GM18858 (cell line): ENCODE measurements around the gene F10.

Source experiments
- ATAC-seq: cut with Tn5 transposase; IDR thresholded peaks from one replicate; pipeline ENCODE4 v1.9.1; 2021; ENCODE audit not compliant: unreplicated experiment

F10 gene

GRCh38 chr13:113190181-113190580, 67.6 kb downstream of the F10 start:
- no peak for ATAC-seq

- ATAC-seq = no peak
Observed at GRCh38 chr13:113192279-113192678, 69.7 kb downstream of the F10 start.

DNA sequence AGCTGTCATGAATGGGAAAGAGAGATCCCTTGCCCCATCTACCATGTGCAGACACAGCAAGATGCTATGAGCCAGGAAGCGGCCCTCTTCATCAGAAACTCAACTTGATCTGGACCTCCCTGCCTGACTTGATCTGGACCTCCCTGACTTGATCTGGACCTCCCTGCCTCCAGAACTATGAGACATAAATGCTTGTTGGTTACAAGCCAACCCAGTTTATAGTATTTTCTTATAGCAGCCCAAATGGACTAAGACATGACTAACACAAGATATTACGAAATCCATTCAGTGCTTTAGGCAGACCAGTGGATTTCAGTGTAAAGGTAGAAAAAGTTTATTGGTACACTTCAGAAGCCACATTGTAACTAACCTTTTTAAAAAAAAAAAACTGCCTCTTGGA, 70.3 kb downstream of the F10 start:
- no peak for ATAC-seq

DNA sequence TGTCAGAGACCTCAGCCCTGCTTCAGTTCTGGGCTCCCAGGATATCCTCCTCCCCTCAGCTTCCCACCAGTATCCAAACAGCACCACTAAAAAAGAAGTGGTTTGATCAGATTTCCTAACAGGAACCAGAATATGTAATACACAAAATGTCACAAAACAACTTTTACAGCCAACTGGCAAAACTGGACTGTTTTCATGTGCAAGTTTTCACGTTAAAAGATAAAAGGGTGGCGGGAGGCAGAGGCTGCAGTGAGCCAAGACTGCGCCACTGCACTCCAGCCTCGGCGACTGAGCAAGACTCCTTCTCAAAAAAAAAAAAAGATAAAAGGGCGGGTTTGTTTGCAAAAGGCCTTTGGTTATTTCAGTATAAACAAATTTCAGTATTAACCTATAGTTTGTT, 72.8 kb downstream of the F10 start:
- no peak for ATAC-seq

DNA sequence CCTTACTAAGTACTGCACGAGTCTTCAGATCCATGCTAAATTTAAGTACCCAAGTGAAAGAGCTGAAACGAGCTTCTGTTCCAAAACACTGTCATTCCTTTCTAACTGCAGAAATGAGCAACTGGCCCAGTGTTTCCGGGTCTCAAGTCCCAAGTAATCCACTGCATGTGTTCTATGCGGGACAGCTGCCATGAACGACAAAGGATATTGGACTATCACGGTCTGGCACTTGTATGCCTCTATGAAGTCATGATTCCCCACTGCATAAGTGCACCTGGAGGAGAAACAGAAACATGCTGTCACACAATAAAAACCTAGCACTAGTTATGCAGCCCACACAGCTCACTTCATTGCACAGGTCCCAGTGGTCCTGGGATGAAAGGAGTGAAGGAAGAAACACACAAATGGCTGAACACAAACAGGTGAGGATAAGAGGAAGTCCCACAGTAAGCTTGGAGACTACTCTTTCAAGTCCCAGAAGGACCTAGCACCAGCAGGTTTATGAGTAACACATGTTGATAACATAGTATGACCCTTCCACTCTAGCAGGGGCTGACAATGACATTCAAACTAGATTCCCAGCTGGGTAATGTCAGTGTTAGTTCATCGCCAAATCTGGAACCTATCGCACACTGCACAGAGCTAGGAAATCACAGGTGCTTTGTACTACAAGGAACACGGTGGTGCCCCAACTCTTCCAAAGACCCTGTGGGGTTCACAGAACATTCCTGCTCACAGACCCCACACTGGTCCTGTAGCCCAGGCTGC, 74.6 kb downstream of the F10 start:
- no peak for ATAC-seq
